NCI-H1105 (cell line): ENCODE results near the gene PDK3.

Source experiments
- DNase-seq: peaks from one replicate; lab custom pipeline; 2025; lab: John Stamatoyannopoulos, UW

PDK3 gene

GRCh38 chrX:24553011-24553410 is 87.9 kb downstream of the PDK3 start:
- DNase-seq = no peak

GRCh38 chrX:24561121-24561520 is 96.0 kb downstream of the PDK3 start:
- no peak for DNase-seq

- no peak for DNase-seq
Measured at GRCh38 chrX:24563291-24564010, 98.4 kb downstream of the PDK3 start.

- no peak for DNase-seq
Measured at GRCh38 chrX:24566240-24566639, 101.2 kb downstream of the PDK3 start.

- DNase-seq = no peak
Measured at GRCh38 chrX:24567169-24567568, 102.1 kb downstream of the PDK3 start.

GRCh38 chrX:24574743-24575142 is 109.7 kb downstream of the PDK3 start:
- no peak for DNase-seq

GRCh38 chrX:24575496-24575895 is 110.4 kb downstream of the PDK3 start:
- DNase-seq = no peak

GRCh38 chrX:24577091-24577490 is 112.0 kb downstream of the PDK3 start:
- no peak for DNase-seq
